WTC11 (cell line): ENCODE results near the gene TSPAN7. TPM values are rescaled to one million over a fixed set of nuclear protein-coding genes. Genes with fewer than 3 reads are reported as not detected.

Source experiments
- ATAC-seq: fragments of 200-7000 bp; cut with Tn5 transposase; 2 replicates; pipeline ENCODE4 v1.10.0; 2021; ENCODE audit warnings: mild to moderate bottlenecking, moderate library complexity
- CTCF ChIA-PET: fragments of 300-600 bp; sonication (Branson Sonifier 250); formaldehyde crosslinking; loops from one replicate; lab custom pipeline; 2021; ENCODE audit warnings: antibody characterized with exemption; lab: Charles Lee
- POLR2A ChIA-PET: fragments of 350-600 bp; sonication (Branson Sonifier 250); formaldehyde crosslinking; loops from one replicate; lab custom pipeline; 2021; ENCODE audit warnings: antibody characterized with exemption; lab: Charles Lee
- DNase-seq: peaks from one replicate; pipeline ENCODE4 v3.0.0; 2021; ENCODE audit warnings: low spot score
- H3K27ac Mint-ChIP-seq: 2 replicates; pipeline ENCODE4 v1.8.0; 2021; ENCODE audit warnings: mixed read lengths
- H3K27me3 Mint-ChIP-seq: 2 replicates; pipeline ENCODE4 v1.8.0; 2021; ENCODE audit warnings: low read depth, mild to moderate bottlenecking, moderate library complexity, mixed read lengths
- H3K36me3 Mint-ChIP-seq: 2 replicates; pipeline ENCODE4 v1.8.0; 2021; ENCODE audit warnings: mixed read lengths
- H3K4me1 Mint-ChIP-seq: 2 replicates; pipeline ENCODE4 v1.8.0; 2022; ENCODE audit warnings: mixed read lengths
- H3K4me3 Mint-ChIP-seq: 2 replicates; pipeline ENCODE4 v1.8.0; 2021; ENCODE audit warnings: mild to moderate bottlenecking, moderate library complexity, mixed read lengths
- H3K9me3 Mint-ChIP-seq: 2 replicates; pipeline ENCODE4 v1.8.0; 2021; ENCODE audit warnings: mixed read lengths
- ATF6 ChIP-seq: sonication (generic); formaldehyde crosslinking; IDR thresholded peaks from 2 replicates; pipeline ENCODE4 v1.8.1; 2023; ENCODE audit warnings: mild to moderate bottlenecking, missing genetic modification reagents
- CREB1 ChIP-seq: sonication (generic); formaldehyde crosslinking; IDR thresholded peaks from 2 replicates; pipeline ENCODE4 v1.8.0; 2023; ENCODE audit warnings: mild to moderate bottlenecking, missing genetic modification reagents
- E2F4 ChIP-seq: sonication (generic); formaldehyde crosslinking; IDR thresholded peaks from 2 replicates; pipeline ENCODE4 v1.8.1; 2022; ENCODE audit warnings: low read depth, mild to moderate bottlenecking, moderate library complexity, missing genetic modification reagents, borderline replicate concordance
- ELF4 ChIP-seq: sonication (generic); formaldehyde crosslinking; IDR thresholded peaks from 2 replicates; pipeline ENCODE4 v1.8.1; 2022; ENCODE audit warnings: low read depth, mild to moderate bottlenecking, moderate library complexity, missing genetic modification reagents
- ETV6 ChIP-seq: sonication (generic); formaldehyde crosslinking; IDR thresholded peaks from 2 replicates; pipeline ENCODE4 v1.8.1; 2022; ENCODE audit warnings: mild to moderate bottlenecking, missing genetic modification reagents
- IRF2 ChIP-seq: sonication (generic); formaldehyde crosslinking; IDR thresholded peaks from 2 replicates; pipeline ENCODE4 v1.8.0; 2022; ENCODE audit warnings: low read depth, missing genetic modification reagents, borderline replicate concordance
- JAZF1 ChIP-seq: fragments of 250-450 bp; sonication (Bioruptor Pico); IDR thresholded peaks from 2 replicates; pipeline ENCODE4 v1.9.0; 2021; ENCODE audit warnings: moderate library complexity, mild to moderate bottlenecking, inconsistent platforms
- NFATC4 ChIP-seq: fragments of 250-450 bp; sonication (Bioruptor Pico); IDR thresholded peaks from 2 replicates; pipeline ENCODE4 v1.9.0; 2021; ENCODE audit warnings: mild to moderate bottlenecking
- TP53 ChIP-seq: sonication (generic); formaldehyde crosslinking; IDR thresholded peaks from 2 replicates; pipeline ENCODE4 v1.8.1; 2023; ENCODE audit warnings: mild to moderate bottlenecking, missing genetic modification reagents
- USF1 ChIP-seq: sonication (generic); formaldehyde crosslinking; IDR thresholded peaks from 2 replicates; pipeline ENCODE4 v1.8.0; 2022; ENCODE audit warnings: mild to moderate bottlenecking, missing genetic modification reagents
- ZBTB21 ChIP-seq: sonication (generic); formaldehyde crosslinking; IDR thresholded peaks from 2 replicates; pipeline ENCODE4 v1.8.1; 2023; ENCODE audit warnings: mild to moderate bottlenecking, missing genetic modification reagents, borderline replicate concordance
- ZNF138 ChIP-seq: sonication (generic); formaldehyde crosslinking; conservative IDR thresholded peaks from 2 replicates; pipeline ENCODE4 v1.8.1; 2022; ENCODE audit warnings: mild to moderate bottlenecking, moderate library complexity, missing genetic modification reagents
- ZNF263 ChIP-seq: sonication (generic); formaldehyde crosslinking; IDR thresholded peaks from 2 replicates; pipeline ENCODE4 v1.8.1; 2022; ENCODE audit warnings: low read depth, mild to moderate bottlenecking, moderate library complexity, missing genetic modification reagents
- total RNA-seq: library from RNA; stranded (reverse); gene quantifications from 3 replicates; pipeline ENCODE4 v1.2.3, GENCODE V29; 2021
- TF ChIP-seq, protein P1 (sequence below): fragments of 200-600 bp; IDR thresholded peaks from 2 replicates; pipeline ENCODE4 v1.8.0; 2022; ENCODE audit warnings: antibody characterized with exemption
- TF ChIP-seq, protein P2 (sequence below): sonication (generic); formaldehyde crosslinking; IDR thresholded peaks from 2 replicates; pipeline ENCODE4 v1.8.1; 2023; ENCODE audit warnings: mild to moderate bottlenecking, missing genetic modification reagents, moderate library complexity
- TF ChIP-seq, protein P3 (sequence below): fragments of 250-450 bp; sonication (Bioruptor Pico); conservative IDR thresholded peaks from 2 replicates; pipeline ENCODE4 v1.9.0; 2021; ENCODE audit warnings: mild to moderate bottlenecking
- TF ChIP-seq, protein P4 (sequence below): fragments of 250-450 bp; sonication (Bioruptor Pico); IDR thresholded peaks from 2 replicates; pipeline ENCODE4 v1.9.0; 2021; ENCODE audit warnings: mild to moderate bottlenecking, borderline replicate concordance
- TF ChIP-seq, protein P5 (sequence below): sonication (generic); formaldehyde crosslinking; IDR thresholded peaks from 2 replicates; pipeline ENCODE4 v1.8.0; 2023; ENCODE audit warnings: missing genetic modification reagents, mild to moderate bottlenecking, borderline replicate concordance

Gene TSPAN7
- total RNA-seq, 1 experiment from 2014 or later, result 10.8 TPM

DNA sequence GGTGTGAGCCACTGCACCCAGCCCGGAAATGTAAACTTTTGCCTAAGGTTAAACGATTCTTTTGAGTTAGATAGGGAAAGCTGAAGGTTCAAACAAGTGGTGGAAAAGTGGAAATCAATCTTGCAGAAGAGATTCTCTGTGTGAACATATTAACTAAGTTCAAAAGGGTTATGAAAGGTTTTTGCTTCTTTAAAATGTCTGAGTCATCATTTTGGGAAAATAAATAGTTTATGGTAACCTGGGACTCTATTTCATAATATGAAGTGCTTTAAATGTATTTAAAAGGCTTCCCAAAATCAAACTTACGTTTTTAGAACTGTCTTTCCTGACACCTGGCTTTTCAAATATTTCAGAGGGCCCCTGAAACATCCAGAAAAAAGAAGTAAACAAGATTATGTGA lies 166.3 kb downstream of the TSPAN7 start:
- Mint-ChIP-seq H3K27ac (no peak overlapping the region), H3K9me3 (no peaks in the 10 kb centered on the region), H3K36me3 (no peaks in the 10 kb centered on the region), H3K4me1 (no peaks in the 10 kb centered on the region), H3K4me3 (no peak overlapping the region), H3K27me3 (no peaks in the 10 kb centered on the region)
- CTCF ChIA-PET, result no interaction called here
- DNase-seq (no peak), ATAC-seq (no peak)
- POLR2A ChIA-PET, result no interaction called here
- no peak for TF ChIP-seq IRF2
- TF ChIP-seq, protein P1, sequence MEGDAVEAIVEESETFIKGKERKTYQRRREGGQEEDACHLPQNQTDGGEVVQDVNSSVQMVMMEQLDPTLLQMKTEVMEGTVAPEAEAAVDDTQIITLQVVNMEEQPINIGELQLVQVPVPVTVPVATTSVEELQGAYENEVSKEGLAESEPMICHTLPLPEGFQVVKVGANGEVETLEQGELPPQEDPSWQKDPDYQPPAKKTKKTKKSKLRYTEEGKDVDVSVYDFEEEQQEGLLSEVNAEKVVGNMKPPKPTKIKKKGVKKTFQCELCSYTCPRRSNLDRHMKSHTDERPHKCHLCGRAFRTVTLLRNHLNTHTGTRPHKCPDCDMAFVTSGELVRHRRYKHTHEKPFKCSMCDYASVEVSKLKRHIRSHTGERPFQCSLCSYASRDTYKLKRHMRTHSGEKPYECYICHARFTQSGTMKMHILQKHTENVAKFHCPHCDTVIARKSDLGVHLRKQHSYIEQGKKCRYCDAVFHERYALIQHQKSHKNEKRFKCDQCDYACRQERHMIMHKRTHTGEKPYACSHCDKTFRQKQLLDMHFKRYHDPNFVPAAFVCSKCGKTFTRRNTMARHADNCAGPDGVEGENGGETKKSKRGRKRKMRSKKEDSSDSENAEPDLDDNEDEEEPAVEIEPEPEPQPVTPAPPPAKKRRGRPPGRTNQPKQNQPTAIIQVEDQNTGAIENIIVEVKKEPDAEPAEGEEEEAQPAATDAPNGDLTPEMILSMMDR, result no peak

DNA sequence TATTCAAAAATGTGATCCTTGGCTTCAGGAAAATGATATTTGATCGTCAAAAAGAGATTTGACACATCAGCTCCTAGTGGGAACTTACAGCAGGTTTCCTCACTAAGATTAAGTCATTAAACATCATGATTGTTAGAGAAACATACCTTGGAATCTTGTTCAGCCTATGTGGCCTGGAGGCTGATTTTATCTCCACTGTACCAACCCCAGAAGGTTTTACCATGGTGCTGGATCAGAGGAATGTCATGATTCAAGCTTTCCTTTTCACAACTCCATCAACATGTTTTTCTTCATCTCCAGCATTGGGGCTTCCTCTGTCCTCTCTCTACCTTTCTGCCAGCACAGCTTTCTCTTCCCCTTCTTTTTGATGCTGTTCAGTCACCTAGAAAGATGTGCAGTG lies 171.5 kb downstream of the TSPAN7 start:
- H3K4me1 Mint-ChIP-seq, result no peaks in the 10 kb centered on the region
- no peak for DNase-seq
- no peak overlapping the region for H3K4me3 Mint-ChIP-seq
- CTCF ChIA-PET, result no interaction called here
- ATAC-seq, result no peak
- no peak overlapping the region for H3K27ac Mint-ChIP-seq
- POLR2A ChIA-PET, result no interaction called here
- H3K36me3 Mint-ChIP-seq, result no peaks in the 10 kb centered on the region
- H3K27me3 Mint-ChIP-seq, result no peaks in the 10 kb centered on the region
- H3K9me3 Mint-ChIP-seq, result peaks cover 8% of the 10 kb centered on the region; the same call in 1 of the 2 replicates
- TF ChIP-seq E2F4 (no peak), ZBTB21 (CRISPR knock-in tag) (no peak), USF1 (CRISPR knock-in tag) (no peak), ATF6 (CRISPR knock-in tag) (no peak), TP53 (no peak), JAZF1 (no peak), NFATC4 (no peak), ZNF263 (CRISPR knock-in tag) (no peak), CREB1 (CRISPR knock-in tag) (no peak), ETV6 (CRISPR knock-in tag) (no peak), ELF4 (CRISPR knock-in tag) (no peak), ZNF138 (CRISPR knock-in tag) (no peak)
- TF ChIP-seq, protein P2, sequence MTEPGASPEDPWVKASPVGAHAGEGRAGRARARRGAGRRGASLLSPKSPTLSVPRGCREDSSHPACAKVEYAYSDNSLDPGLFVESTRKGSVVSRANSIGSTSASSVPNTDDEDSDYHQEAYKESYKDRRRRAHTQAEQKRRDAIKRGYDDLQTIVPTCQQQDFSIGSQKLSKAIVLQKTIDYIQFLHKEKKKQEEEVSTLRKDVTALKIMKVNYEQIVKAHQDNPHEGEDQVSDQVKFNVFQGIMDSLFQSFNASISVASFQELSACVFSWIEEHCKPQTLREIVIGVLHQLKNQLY, result no peak
- TF ChIP-seq, protein P3, sequence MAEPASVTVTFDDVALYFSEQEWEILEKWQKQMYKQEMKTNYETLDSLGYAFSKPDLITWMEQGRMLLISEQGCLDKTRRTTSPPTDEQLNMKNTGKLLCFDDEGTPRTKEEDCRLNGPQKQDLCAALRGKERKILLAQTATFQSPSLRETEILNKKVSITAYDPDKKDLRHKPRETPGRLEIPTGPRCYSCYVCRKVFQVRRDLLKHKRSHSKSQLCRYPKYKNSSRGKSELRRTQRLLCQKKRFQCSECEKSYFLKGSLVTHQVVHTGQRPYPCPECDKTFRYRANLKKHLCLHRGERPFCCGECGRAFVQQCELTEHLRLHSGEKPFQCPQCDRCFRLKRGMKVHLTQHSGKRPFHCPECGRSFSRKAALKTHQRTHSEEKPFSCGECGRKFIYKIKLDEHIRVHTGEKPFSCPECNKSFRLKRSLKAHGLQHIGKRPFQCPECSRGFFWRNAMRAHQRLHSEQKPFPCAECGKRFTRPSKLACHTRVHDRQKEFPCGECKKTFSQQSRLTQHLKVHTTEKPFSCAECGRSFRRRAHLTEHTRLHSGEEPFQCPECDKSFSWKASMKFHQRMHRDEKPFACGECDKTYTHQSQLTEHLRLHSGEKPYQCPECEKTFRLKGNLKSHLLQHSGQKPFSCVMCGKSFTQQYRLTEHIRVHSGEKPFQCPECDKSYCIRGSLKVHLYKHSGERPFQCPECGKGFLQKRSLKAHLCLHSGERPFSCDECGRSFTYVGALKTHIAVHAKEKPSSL (CRISPR knock-in tag), result no peak
- TF ChIP-seq, protein P4, sequence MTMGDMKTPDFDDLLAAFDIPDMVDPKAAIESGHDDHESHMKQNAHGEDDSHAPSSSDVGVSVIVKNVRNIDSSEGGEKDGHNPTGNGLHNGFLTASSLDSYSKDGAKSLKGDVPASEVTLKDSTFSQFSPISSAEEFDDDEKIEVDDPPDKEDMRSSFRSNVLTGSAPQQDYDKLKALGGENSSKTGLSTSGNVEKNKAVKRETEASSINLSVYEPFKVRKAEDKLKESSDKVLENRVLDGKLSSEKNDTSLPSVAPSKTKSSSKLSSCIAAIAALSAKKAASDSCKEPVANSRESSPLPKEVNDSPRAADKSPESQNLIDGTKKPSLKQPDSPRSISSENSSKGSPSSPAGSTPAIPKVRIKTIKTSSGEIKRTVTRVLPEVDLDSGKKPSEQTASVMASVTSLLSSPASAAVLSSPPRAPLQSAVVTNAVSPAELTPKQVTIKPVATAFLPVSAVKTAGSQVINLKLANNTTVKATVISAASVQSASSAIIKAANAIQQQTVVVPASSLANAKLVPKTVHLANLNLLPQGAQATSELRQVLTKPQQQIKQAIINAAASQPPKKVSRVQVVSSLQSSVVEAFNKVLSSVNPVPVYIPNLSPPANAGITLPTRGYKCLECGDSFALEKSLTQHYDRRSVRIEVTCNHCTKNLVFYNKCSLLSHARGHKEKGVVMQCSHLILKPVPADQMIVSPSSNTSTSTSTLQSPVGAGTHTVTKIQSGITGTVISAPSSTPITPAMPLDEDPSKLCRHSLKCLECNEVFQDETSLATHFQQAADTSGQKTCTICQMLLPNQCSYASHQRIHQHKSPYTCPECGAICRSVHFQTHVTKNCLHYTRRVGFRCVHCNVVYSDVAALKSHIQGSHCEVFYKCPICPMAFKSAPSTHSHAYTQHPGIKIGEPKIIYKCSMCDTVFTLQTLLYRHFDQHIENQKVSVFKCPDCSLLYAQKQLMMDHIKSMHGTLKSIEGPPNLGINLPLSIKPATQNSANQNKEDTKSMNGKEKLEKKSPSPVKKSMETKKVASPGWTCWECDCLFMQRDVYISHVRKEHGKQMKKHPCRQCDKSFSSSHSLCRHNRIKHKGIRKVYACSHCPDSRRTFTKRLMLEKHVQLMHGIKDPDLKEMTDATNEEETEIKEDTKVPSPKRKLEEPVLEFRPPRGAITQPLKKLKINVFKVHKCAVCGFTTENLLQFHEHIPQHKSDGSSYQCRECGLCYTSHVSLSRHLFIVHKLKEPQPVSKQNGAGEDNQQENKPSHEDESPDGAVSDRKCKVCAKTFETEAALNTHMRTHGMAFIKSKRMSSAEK (CRISPR knock-in tag), result no peak
- TF ChIP-seq, protein P5, sequence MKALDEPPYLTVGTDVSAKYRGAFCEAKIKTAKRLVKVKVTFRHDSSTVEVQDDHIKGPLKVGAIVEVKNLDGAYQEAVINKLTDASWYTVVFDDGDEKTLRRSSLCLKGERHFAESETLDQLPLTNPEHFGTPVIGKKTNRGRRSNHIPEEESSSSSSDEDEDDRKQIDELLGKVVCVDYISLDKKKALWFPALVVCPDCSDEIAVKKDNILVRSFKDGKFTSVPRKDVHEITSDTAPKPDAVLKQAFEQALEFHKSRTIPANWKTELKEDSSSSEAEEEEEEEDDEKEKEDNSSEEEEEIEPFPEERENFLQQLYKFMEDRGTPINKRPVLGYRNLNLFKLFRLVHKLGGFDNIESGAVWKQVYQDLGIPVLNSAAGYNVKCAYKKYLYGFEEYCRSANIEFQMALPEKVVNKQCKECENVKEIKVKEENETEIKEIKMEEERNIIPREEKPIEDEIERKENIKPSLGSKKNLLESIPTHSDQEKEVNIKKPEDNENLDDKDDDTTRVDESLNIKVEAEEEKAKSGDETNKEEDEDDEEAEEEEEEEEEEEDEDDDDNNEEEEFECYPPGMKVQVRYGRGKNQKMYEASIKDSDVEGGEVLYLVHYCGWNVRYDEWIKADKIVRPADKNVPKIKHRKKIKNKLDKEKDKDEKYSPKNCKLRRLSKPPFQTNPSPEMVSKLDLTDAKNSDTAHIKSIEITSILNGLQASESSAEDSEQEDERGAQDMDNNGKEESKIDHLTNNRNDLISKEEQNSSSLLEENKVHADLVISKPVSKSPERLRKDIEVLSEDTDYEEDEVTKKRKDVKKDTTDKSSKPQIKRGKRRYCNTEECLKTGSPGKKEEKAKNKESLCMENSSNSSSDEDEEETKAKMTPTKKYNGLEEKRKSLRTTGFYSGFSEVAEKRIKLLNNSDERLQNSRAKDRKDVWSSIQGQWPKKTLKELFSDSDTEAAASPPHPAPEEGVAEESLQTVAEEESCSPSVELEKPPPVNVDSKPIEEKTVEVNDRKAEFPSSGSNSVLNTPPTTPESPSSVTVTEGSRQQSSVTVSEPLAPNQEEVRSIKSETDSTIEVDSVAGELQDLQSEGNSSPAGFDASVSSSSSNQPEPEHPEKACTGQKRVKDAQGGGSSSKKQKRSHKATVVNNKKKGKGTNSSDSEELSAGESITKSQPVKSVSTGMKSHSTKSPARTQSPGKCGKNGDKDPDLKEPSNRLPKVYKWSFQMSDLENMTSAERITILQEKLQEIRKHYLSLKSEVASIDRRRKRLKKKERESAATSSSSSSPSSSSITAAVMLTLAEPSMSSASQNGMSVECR (CRISPR knock-in tag), result no peak
